HG03066 (cell line): ENCODE results near the gene TBCD.
"Not testable (repeated sequence)": the region's sequence is repeated elsewhere in the genome, so short reads cannot be mapped to it uniquely, and the experiment has no call there.

Experiments
- ATAC-seq: cut with Tn5 transposase; IDR thresholded peaks from one replicate; pipeline ENCODE4 v1.9.1; 2021; ENCODE audit warnings: low read depth; ENCODE audit not compliant: unreplicated experiment

The TBCD gene

GRCh38 chr17:82726427-82726826 is 25.4 kb upstream of the TBCD start:
- ATAC-seq, result no peak

GRCh38 chr17:82729479-82730260 is 22.2 kb upstream of the TBCD start:
- no peak for ATAC-seq

DNA sequence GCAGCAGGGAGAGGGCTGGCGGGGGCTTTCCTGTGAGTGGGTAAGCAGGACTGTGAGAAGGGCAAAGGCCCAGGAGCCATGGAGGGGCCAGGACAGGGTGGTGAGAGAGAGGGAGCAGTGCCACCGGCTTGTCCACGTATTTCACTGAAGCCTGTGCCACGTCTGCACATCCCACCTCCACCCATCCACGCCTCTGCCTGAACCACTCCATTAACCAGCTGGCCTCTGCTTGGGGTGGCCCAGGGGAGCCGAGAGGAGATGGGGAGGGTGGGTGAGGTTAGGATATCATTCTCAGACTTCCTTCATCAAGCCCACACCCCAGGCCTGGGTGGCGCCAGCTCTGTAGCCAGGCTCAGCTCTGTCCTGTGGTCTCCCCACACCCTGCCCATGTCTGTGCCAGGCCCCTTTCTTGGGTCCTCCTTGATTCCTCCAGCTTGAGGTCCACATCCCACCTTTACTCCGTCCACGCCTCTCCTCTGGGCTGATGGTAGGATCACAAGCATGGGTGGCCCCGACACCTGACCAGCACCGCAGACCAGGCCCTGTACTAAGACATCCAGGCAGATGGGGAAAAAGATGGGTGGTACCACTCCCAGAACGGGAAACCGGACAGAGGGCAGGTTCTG is 19.6 kb upstream of the TBCD start:
- ATAC-seq, result no peak

DNA sequence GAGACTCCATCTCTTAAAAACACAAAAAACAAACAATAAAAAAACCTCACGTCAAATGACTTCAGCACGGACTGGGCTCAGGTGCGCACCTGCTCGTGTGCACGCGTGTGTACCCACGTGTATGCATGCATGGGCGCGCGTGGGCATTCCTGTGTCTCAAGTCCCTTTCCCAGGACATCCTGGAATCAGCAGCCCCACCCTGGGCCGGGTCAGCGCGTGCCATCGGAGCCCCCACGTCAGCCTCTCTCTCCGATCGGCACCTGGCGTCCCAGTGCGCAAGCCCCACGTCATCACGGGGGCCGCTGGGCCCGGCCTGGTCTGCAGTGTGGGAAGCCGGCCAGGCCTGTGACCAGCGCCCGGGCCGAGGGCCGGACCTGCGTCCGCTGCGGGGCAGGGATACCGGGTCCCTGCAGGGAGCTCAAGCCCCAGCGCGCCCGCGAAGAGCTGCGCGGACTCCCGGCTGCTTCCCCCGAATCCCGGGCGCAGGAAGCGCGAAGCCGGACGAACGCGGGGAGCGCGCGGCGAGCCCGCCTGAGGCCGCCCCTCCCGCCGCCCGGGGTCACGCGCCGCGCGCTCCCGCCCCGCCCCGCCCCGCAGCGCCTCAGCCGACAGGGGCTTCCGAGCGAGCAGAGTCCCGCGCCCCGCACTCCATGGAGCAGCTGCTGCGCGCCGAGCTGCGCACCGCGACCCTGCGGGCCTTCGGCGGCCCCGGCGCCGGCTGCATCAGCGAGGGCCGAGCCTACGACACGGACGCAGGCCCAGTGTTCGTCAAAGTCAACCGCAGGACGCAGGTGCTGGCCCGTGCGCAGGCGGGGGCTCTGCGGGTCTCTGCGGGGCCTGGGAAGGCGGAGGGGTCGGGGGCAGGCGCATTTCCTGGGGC is 16.6 kb upstream of the TBCD start, which contains the start of gene FN3K:
Gene FN3K, plus strand, starts transcription at position 629 of the 880 bp plus-strand sequence. Its CDS starts 22 bp downstream, at position 651.
- ATAC-seq, result no peak

DNA sequence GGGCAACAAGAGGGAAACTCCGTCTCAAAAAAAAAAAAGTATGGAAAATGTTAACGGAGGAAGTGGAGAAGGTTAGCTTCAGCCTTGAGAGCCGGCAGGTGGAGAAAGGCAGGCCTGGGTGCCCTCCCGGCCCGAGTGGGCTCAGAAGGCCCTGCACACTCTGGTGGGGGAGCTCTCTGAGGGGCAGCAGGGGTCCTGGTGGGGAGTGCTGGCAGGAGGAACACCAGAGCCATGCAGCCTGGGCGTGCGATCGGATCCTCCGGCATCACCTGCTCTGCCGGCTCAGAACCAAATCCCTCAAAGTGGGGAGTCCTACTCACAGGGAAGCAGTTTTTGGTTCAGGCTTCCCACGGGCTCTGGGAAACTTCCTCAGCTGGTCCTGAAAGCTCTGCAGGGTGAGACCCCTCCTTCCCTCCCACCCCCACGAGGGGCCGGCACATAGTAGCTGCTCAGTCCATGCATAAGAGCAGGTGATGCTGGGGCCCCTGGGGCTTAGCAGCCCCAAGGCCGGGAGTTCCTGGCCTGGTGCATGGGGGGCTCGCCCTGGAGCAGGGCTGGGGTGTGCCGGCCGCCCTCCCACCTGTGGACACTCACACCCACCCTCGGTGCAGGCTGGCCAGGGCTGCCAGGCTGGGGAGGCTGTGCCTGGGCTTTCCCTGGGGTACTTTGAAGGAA is 15.2 kb upstream of the TBCD start:
- ATAC-seq, result no peak

- ATAC-seq, result no peak
Measured at GRCh38 chr17:82737967-82738877, 13.6 kb upstream of the TBCD start.

GRCh38 chr17:82740906-82741759 is 10.7 kb upstream of the TBCD start:
- no peak for ATAC-seq

- ATAC-seq, result no peak
Measured at GRCh38 chr17:82743344-82744219, 8.3 kb upstream of the TBCD start.

- not testable (repeated sequence) for ATAC-seq
Measured at GRCh38 chr17:82744736-82745135, 7.1 kb upstream of the TBCD start.

- ATAC-seq, result no peak
Measured at GRCh38 chr17:82745524-82745923, 6.3 kb upstream of the TBCD start.

- ATAC-seq, result no peak
Measured at GRCh38 chr17:82748756-82749155, 3.1 kb upstream of the TBCD start.

GRCh38 chr17:82750241-82750908 is 1.5 kb upstream of the TBCD start:
- no peak for ATAC-seq

- ATAC-seq, result no peak
Measured at GRCh38 chr17:82751171-82751570, 694 bp upstream of the TBCD start.

DNA sequence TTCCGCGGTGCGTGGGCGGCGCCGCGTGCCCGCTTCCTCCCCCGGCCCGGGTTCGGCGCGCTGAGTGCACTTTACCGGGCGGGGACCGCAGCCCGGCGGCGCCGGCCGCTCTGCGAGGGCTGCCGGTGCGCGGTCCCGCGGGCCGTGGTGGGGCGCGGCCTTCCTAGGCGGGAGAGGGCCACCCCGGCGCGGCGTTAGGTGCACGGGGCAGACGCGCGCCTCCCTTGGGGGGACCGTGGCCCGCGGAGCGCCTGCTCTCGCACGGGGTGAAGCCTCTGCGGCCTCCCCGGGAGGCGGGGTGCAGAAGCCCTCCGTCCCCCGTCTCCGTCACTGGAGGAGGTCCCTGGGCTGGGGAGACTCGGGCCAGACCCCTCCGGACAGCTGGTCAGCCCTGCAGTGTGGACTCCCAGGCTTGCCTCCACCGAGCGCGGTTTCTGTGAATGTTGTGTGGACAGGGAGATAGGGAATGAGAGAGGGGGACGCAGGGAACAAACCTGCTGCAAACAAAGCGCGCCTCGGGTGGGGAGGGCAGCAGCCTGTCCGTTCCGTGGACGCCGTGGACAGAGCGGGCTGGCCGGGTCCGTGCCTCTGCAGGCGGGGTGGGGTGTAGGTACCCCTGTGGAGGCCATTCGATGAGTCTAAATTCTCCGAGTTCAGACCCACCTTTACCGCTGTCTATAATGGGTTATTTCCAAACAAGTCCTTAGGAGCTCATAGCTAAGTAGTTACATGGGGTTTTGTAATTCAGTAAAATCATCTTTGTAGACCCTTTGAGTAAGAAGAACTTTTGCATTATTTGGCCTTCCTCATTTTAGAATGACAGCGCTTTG is 721 bp downstream of the TBCD start:
- ATAC-seq, result peak; percentile 35

DNA sequence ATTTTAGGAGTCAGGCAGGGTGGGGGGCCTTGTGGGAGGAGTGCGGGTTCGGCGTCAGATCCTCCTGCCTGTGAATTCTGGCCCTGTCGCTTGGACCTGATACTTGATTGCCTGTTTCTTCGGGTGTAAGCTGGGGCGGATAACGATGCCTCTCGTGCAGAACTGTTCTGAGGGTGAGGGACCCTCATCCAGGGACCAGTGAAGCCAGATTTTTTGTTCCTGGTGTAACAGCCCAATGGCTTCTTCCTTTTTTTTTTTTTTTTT is 1.3 kb downstream of the TBCD start:
- no peak for ATAC-seq
